GM23338 (cell line): ENCODE data around the gene SLC30A7. TPM values are rescaled to one million over a fixed set of nuclear protein-coding genes. Genes with fewer than 3 reads are reported as not detected.

ENCODE experiments used
- ATAC-seq: fragments of 200-7000 bp; cut with Tn5 transposase; 3 replicates; pipeline ENCODE4 v1.9.1; 2020
- DNase-seq: peaks from one replicate; pipeline ENCODE4 v3.0.0-alpha.2; 2015; ENCODE audit warnings: low spot score
- H2AFZ ChIP-seq: fragments of 200-600 bp; sonication (generic); 2 replicates; pipeline ENCODE4 v1.8.0; 2016; ENCODE audit warnings: antibody characterized with exemption, mild to moderate bottlenecking, moderate library complexity
- H3F3A ChIP-seq: fragments of 200-600 bp; sonication (generic); replicated peaks from 2 replicates; pipeline ENCODE4 v1.8.0; 2017; ENCODE audit warnings: antibody characterized with exemption, mixed run types, low read depth
- H3K27ac ChIP-seq: fragments of 200-600 bp; sonication (generic); 2 replicates; pipeline ENCODE4 v1.6.1; 2016; ENCODE audit warnings: low read depth
- H3K27me3 ChIP-seq: fragments of 200-600 bp; sonication (generic); 2 replicates; pipeline ENCODE4 v1.8.0; 2016; ENCODE audit warnings: mild to moderate bottlenecking, mixed run types, moderate library complexity; ENCODE audit not compliant: insufficient read depth
- H3K36me3 ChIP-seq: fragments of 200-600 bp; sonication (generic); 2 replicates; pipeline ENCODE4 v1.8.0; 2016; ENCODE audit warnings: mild to moderate bottlenecking; ENCODE audit not compliant: insufficient read depth
- H3K4me1 ChIP-seq: fragments of 200-600 bp; sonication (generic); 2 replicates; pipeline ENCODE4 v1.8.0; 2016; ENCODE audit warnings: mild to moderate bottlenecking, moderate library complexity; ENCODE audit not compliant: insufficient read depth
- H3K4me2 ChIP-seq: fragments of 200-600 bp; sonication (generic); 2 replicates; pipeline ENCODE4 v1.7.1; 2017; ENCODE audit warnings: mixed run types
- H3K4me3 ChIP-seq: fragments of 200-600 bp; sonication (generic); 2 replicates; pipeline ENCODE4 v1.6.1; 2016; ENCODE audit warnings: mixed run types
- H3K79me2 ChIP-seq: fragments of 200-600 bp; sonication (generic); replicated peaks from 2 replicates; pipeline ENCODE4 v1.8.0; 2017; ENCODE audit warnings: mild to moderate bottlenecking; ENCODE audit not compliant: insufficient read depth
- H3K9me2 ChIP-seq: fragments of 200-600 bp; sonication (generic); 2 replicates; pipeline ENCODE4 v1.8.0; 2017; ENCODE audit not compliant: insufficient read depth
- H4K20me1 ChIP-seq: fragments of 200-600 bp; sonication (generic); replicated peaks from 2 replicates; pipeline ENCODE4 v1.8.0; 2017; ENCODE audit warnings: mild to moderate bottlenecking; ENCODE audit not compliant: insufficient read depth
- H3K27ac Mint-ChIP-seq: 2 replicates; pipeline ENCODE4 v1.8.0; 2020; ENCODE audit warnings: inconsistent platforms, mild to moderate bottlenecking, moderate library complexity, mixed read lengths
- H3K27me3 Mint-ChIP-seq: 3 replicates; pipeline ENCODE4 v1.8.0; 2022; ENCODE audit warnings: low read depth, mild to moderate bottlenecking, moderate library complexity, mixed read lengths, inconsistent platforms; ENCODE audit not compliant: insufficient read depth, poor library complexity
- H3K36me3 Mint-ChIP-seq: 3 replicates; pipeline ENCODE4 v1.8.0; 2021; ENCODE audit warnings: low read depth, mild to moderate bottlenecking, inconsistent platforms, moderate library complexity, mixed read lengths
- H3K4me1 Mint-ChIP-seq: 3 replicates; pipeline ENCODE4 v1.8.0; 2020; ENCODE audit warnings: mild to moderate bottlenecking, inconsistent platforms, mixed read lengths
- H3K4me3 Mint-ChIP-seq: 3 replicates; pipeline ENCODE4 v1.8.0; 2021; ENCODE audit warnings: moderate library complexity, mild to moderate bottlenecking, inconsistent platforms, mixed read lengths
- H3K9me3 Mint-ChIP-seq: 3 replicates; pipeline ENCODE4 v1.8.0; 2020; ENCODE audit warnings: moderate library complexity, mild to moderate bottlenecking, inconsistent platforms, mixed read lengths
- CREB1 ChIP-seq: fragments of 250-450 bp; sonication (Bioruptor Pico); IDR thresholded peaks from 2 replicates; pipeline ENCODE4 v1.5.0; 2020; ENCODE audit warnings: low read depth, mild to moderate bottlenecking, moderate library complexity
- ETS1 ChIP-seq: IDR thresholded peaks from 2 replicates; pipeline ENCODE4 v1.6.1; 2016; ENCODE audit warnings: antibody characterized with exemption
- EZH2 ChIP-seq: fragments of 200-600 bp; sonication (generic); IDR thresholded peaks from one replicate; pipeline ENCODE4 v1.8.0; 2017; ENCODE audit warnings: antibody characterized with exemption, mild to moderate bottlenecking, low read depth; ENCODE audit not compliant: unreplicated experiment
- JUNB ChIP-seq: IDR thresholded peaks from one replicate; pipeline ENCODE4 v1.6.1; 2016; ENCODE audit warnings: antibody characterized with exemption; ENCODE audit not compliant: unreplicated experiment
- NANOG ChIP-seq: IDR thresholded peaks from 2 replicates; pipeline ENCODE4 v1.6.1; 2016; ENCODE audit warnings: antibody characterized with exemption, borderline replicate concordance
- POLR2AphosphoS5 ChIP-seq: IDR thresholded peaks from 2 replicates; pipeline ENCODE4 v1.6.1; 2016; ENCODE audit warnings: antibody characterized with exemption, low read depth
- STAT1 ChIP-seq: IDR thresholded peaks from one replicate; pipeline ENCODE4 v1.6.1; 2016; ENCODE audit warnings: antibody characterized with exemption; ENCODE audit not compliant: unreplicated experiment
- ZNF331 ChIP-seq: fragments of 250-450 bp; sonication (Bioruptor Pico); IDR thresholded peaks from 2 replicates; pipeline ENCODE4 v1.5.0; 2020; ENCODE audit warnings: low read depth, mild to moderate bottlenecking, moderate library complexity
- polyA plus RNA-seq: library from polyadenylated mRNA; unstranded; fragments of >200 nt; fragmentation: Nextera tagmentation; extraction: Ambion mirVana; gene quantifications from 2 replicates; pipeline ENCODE4 v1.2.1, GENCODE V29; 2016
- total RNA-seq: library from RNA; depleted of rRNA; stranded (reverse); fragments of >200 nt; shearing (Covaris generic); gene quantifications from 2 replicates; pipeline ENCODE4 v1.2.3, GENCODE V29; 2014
- TF ChIP-seq, protein P1 (sequence below): IDR thresholded peaks from one replicate; pipeline ENCODE4 v1.6.1; 2018; ENCODE audit warnings: antibody characterized with exemption; ENCODE audit not compliant: unreplicated experiment
- TF ChIP-seq, protein P2 (sequence below), 2 experiments: fragments of 200-600 bp in 1 of 2; sonication (generic) in 1 of 2; conservative IDR thresholded peaks; 2 replicates each; pipeline versions ENCODE4 v1.5.1 to v1.6.1; 2016 to 2017; ENCODE audit warnings: antibody characterized with exemption in 2 of 2, low read depth in 2 of 2, mild to moderate bottlenecking in 2 of 2, moderate library complexity in 1 of 2

Gene SLC30A7
- total and polyA plus RNA-seq, 2 experiments from 2014 or later: 9.8 to 25.1 TPM

DNA sequence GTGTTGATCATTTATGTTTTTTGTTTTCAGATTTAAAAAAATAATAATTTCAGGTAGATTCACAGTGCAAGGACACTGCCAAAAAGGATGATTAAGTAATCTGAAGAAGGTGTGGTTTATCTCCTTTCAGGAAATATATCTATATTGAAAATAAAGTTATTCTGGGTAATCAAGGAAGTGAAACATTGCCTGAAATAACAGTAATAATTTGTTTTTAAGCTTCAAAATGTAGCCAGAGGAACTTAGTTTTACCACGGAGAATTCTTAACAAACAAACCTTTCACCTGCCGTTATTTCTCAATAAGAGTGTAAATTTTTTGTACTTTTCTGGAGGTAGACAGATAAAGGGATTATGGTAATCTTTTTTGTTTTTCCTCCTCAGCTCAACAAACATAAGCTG is 132.6 kb downstream of the SLC30A7 start (continued):
- TF ChIP-seq, protein P1, sequence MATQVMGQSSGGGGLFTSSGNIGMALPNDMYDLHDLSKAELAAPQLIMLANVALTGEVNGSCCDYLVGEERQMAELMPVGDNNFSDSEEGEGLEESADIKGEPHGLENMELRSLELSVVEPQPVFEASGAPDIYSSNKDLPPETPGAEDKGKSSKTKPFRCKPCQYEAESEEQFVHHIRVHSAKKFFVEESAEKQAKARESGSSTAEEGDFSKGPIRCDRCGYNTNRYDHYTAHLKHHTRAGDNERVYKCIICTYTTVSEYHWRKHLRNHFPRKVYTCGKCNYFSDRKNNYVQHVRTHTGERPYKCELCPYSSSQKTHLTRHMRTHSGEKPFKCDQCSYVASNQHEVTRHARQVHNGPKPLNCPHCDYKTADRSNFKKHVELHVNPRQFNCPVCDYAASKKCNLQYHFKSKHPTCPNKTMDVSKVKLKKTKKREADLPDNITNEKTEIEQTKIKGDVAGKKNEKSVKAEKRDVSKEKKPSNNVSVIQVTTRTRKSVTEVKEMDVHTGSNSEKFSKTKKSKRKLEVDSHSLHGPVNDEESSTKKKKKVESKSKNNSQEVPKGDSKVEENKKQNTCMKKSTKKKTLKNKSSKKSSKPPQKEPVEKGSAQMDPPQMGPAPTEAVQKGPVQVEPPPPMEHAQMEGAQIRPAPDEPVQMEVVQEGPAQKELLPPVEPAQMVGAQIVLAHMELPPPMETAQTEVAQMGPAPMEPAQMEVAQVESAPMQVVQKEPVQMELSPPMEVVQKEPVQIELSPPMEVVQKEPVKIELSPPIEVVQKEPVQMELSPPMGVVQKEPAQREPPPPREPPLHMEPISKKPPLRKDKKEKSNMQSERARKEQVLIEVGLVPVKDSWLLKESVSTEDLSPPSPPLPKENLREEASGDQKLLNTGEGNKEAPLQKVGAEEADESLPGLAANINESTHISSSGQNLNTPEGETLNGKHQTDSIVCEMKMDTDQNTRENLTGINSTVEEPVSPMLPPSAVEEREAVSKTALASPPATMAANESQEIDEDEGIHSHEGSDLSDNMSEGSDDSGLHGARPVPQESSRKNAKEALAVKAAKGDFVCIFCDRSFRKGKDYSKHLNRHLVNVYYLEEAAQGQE: no peak
- no peak for TF ChIP-seq EZH2
- no peak for TF ChIP-seq ZNF331 (CRISPR knock-in tag)
- TF ChIP-seq, protein P2, sequence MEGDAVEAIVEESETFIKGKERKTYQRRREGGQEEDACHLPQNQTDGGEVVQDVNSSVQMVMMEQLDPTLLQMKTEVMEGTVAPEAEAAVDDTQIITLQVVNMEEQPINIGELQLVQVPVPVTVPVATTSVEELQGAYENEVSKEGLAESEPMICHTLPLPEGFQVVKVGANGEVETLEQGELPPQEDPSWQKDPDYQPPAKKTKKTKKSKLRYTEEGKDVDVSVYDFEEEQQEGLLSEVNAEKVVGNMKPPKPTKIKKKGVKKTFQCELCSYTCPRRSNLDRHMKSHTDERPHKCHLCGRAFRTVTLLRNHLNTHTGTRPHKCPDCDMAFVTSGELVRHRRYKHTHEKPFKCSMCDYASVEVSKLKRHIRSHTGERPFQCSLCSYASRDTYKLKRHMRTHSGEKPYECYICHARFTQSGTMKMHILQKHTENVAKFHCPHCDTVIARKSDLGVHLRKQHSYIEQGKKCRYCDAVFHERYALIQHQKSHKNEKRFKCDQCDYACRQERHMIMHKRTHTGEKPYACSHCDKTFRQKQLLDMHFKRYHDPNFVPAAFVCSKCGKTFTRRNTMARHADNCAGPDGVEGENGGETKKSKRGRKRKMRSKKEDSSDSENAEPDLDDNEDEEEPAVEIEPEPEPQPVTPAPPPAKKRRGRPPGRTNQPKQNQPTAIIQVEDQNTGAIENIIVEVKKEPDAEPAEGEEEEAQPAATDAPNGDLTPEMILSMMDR (conservative IDR thresholded peaks at IDR 0.05; ENCODE audit: low read depth in 2 of 2): no peak
- no peak for TF ChIP-seq STAT1
- TF ChIP-seq CREB1 (CRISPR knock-in tag): no peak

DNA sequence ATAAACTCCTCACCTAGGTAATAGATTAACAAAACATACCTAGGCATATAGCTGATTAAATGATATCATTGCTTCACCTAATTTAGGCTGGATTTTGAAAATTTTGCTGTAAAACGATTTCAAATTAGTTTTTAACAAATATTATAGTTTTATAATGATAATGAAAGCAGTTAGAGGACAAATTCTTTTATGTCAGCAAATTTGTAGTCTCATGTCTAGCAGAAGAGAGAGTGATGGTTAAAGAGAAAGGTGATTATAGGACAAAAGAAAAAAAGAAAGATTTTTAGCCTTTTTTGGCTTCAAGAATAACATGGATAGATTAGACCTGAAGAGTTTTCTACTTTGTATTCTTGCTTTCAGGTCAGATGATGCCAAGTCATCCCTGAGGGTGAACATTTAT is 133.3 kb downstream of the SLC30A7 start:
- no peak overlapping the region for H3K4me3 ChIP-seq
- H3F3A ChIP-seq: no peaks in the 10 kb centered on the region
- H3K27ac ChIP-seq: no peak overlapping the region
- TF ChIP-seq JUNB: no peak
- TF ChIP-seq EZH2: no peak
- TF ChIP-seq, protein P1: no peak
- no peak for TF ChIP-seq STAT1
- no peak for TF ChIP-seq NANOG
- no peak for TF ChIP-seq POLR2AphosphoS5
- TF ChIP-seq ZNF331 (CRISPR knock-in tag): no peak
- no peak for TF ChIP-seq ETS1
- TF ChIP-seq, protein P2 (conservative IDR thresholded peaks at IDR 0.05; ENCODE audit: low read depth in 2 of 2): no peak

More for the DNA sequence above, 133.3 kb downstream of the SLC30A7 start:
- Mint-ChIP-seq H3K4me1 (peaks cover 16% of the 10 kb centered on the region; the same call in 2 of the 3 replicates), H3K9me3 (no peaks in the 10 kb centered on the region), H3K27me3 (no peaks in the 10 kb centered on the region), H3K4me3 (no peak overlapping the region), H3K36me3 (peaks cover 10% of the 10 kb centered on the region; the same call in 2 of the 3 replicates), H3K27ac (no peak overlapping the region)
- H3K27me3 ChIP-seq: no peaks in the 10 kb centered on the region
- no peaks in the 10 kb centered on the region for H3K9me2 ChIP-seq
- DNase-seq (no peak), ATAC-seq (no peak)
- H2AFZ ChIP-seq: no peak overlapping the region
- H3K4me1 ChIP-seq: peaks cover 13% of the 10 kb centered on the region; the same call in 1 of the 2 replicates
- no peaks in the 10 kb centered on the region for H4K20me1 ChIP-seq
- no peak overlapping the region for H3K4me2 ChIP-seq
- H3K79me2 ChIP-seq: peaks cover 67% of the 10 kb centered on the region
- H3K36me3 ChIP-seq: no peaks in the 10 kb centered on the region
